Gastrocnemius medialis (tissue), 4 donors: ENCODE results near the gene CACNA1F. TPM values are rescaled to one million over a fixed set of nuclear protein-coding genes. Genes with fewer than 3 reads are reported as not detected.

Experiments used
- ATAC-seq, 2 donors: fragments of 150-250 bp; one replicate each; pipeline ENCODE4 v1.9.1; 2016
- DNase-seq, 2 donors: peaks; one replicate each; pipeline ENCODE4 v3.0.0-alpha.2; 2019
- H3K27ac ChIP-seq, 4 donors: fragments of 200-600 bp; sonication (generic); 1 replicate in 1 of 4; 2 replicates in 3 of 4; pipeline ENCODE4 v1.5.1; 2016 to 2018; ENCODE audit warnings: mild to moderate bottlenecking in 2 of 4, moderate library complexity in 1 of 4
- H3K27me3 ChIP-seq, 3 donors: fragments of 200-600 bp; sonication (generic) in 2 of 3; 1 replicate in 1 of 3; 2 replicates in 2 of 3; pipeline versions ENCODE4 v1.5.1 to v1.6.0; 2016 to 2019; ENCODE audit warnings: mild to moderate bottlenecking in 1 of 3, moderate library complexity in 1 of 3
- H3K36me3 ChIP-seq, 2 donors: fragments of 200-600 bp; sonication (generic) in 1 of 2; one replicate each; pipeline ENCODE4 v1.5.1; 2017 to 2018
- H3K4me1 ChIP-seq, 2 donors: fragments of 200-600 bp; sonication (generic) in 1 of 2; one replicate each; pipeline ENCODE4 v1.5.1; 2016 to 2017; ENCODE audit warnings: mild to moderate bottlenecking in 2 of 2
- H3K4me3 ChIP-seq, 4 donors: fragments of 200-600 bp; sonication (generic) in 3 of 4; 1 replicate in 1 of 4; 2 replicates in 3 of 4; pipeline ENCODE4 v1.5.1; 2016 to 2019; ENCODE audit warnings: mild to moderate bottlenecking in 2 of 4
- H3K9me3 ChIP-seq, 3 donors: fragments of 200-600 bp; sonication (generic) in 2 of 3; 1 replicate in 1 of 3; 2 replicates in 2 of 3; pipeline ENCODE4 v1.5.1; 2016 to 2019
- POLR2A ChIP-seq, 2 donors: fragments of 450-650 bp; IDR thresholded peaks; one replicate each; pipeline ENCODE4 v1.6.1; 2017; ENCODE audit warnings: antibody characterized with exemption in 2 of 2, mild to moderate bottlenecking in 2 of 2, moderate library complexity in 2 of 2
- in situ Hi-C, 4 donors: fragments of 200-750 bp; cut with MboI; loops; one replicate each; pipeline versions ENCODE4 v1.15.0 to v1.8.0; 2017; ENCODE audit warnings: low sequenced_read_pairs in 4 of 4
- intact Hi-C: fragments of 100-400 bp; cut with DNase I; formaldehyde crosslinking; loops from one replicate; pipeline ENCODE4 v1.15.1; 2023; ENCODE audit warnings: low total_unique reads
- total RNA-seq, 4 donors: library from RNA; depleted of rRNA; stranded (reverse); fragments of >200 nt; gene quantifications; one replicate each; pipeline versions ENCODE4 v1.1.0 to v1.2.3, GENCODE V29; 2016
- TF ChIP-seq, protein P1 (sequence below), 5 experiments: fragments of 450-650 bp in 3 of 5; fragments of 200-600 bp in 2 of 5; sonication (generic) in 2 of 5; IDR thresholded peaks in 4 of 5; conservative IDR thresholded peaks in 1 of 5; 1 replicate in 4 of 5; 2 replicates in 1 of 5; pipeline ENCODE4 v1.5.1; 2016 to 2019; ENCODE audit warnings: antibody characterized with exemption in 5 of 5, mild to moderate bottlenecking in 3 of 5, moderate library complexity in 3 of 5

The CACNA1F gene
- total RNA-seq, 4 donors from 2014 or later, result not detected

DNA sequence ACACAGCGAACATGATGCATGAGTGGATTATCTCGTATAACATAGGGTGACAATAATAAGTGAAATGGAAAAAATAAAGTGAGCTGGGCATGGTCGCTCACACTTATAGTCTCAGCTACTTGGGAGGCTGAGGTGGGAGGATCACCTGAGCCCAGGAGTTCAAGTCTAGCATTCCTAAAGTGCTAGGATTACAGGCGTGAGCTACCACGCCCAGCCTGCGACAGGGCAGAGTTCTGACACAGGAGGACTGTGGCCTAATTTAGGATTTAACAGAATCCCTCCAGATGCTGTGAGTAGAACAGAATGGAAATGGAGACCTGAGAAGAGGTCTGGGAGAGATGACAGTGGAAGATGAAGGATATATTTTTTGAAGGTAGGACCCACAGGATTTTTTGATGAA is 43.5 kb downstream of the CACNA1F start:
- DNase-seq (no peak), ATAC-seq (no peak)
- no peaks in the 10 kb centered on the region for H3K36me3 ChIP-seq
- in situ Hi-C loops (no loop called here), intact Hi-C loops (loop anchor here (5.0 kb wide), 1 partner anchor 387 kb away; the partner anchor contains the start of gene HDAC6)
- H3K27ac ChIP-seq, result peak overlapping the region; percentile 79 to 91 (median 88)
- no peaks in the 10 kb centered on the region for H3K9me3 ChIP-seq
- peaks cover 4 to 7% of the 10 kb centered on the region in 2 donors for H3K4me1 ChIP-seq
- H3K27me3 ChIP-seq, result no peaks in the 10 kb centered on the region
- no peak overlapping the region for H3K4me3 ChIP-seq
- TF ChIP-seq POLR2A (IDR thresholded peaks at IDR 0.05), result no peak
- TF ChIP-seq, protein P1, sequence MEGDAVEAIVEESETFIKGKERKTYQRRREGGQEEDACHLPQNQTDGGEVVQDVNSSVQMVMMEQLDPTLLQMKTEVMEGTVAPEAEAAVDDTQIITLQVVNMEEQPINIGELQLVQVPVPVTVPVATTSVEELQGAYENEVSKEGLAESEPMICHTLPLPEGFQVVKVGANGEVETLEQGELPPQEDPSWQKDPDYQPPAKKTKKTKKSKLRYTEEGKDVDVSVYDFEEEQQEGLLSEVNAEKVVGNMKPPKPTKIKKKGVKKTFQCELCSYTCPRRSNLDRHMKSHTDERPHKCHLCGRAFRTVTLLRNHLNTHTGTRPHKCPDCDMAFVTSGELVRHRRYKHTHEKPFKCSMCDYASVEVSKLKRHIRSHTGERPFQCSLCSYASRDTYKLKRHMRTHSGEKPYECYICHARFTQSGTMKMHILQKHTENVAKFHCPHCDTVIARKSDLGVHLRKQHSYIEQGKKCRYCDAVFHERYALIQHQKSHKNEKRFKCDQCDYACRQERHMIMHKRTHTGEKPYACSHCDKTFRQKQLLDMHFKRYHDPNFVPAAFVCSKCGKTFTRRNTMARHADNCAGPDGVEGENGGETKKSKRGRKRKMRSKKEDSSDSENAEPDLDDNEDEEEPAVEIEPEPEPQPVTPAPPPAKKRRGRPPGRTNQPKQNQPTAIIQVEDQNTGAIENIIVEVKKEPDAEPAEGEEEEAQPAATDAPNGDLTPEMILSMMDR (IDR thresholded peaks at IDR 0.05 in 4 of 5, conservative IDR thresholded peaks at IDR 0.05 in 1 of 5), result no peak

GRCh38 chrX:49188468-49189076 is 44.6 kb downstream of the CACNA1F start:
- DNase-seq, result no peak
- Histone ChIP-seq H3K4me3 (no peak overlapping the region), H3K36me3 (no peaks in the 10 kb centered on the region), H3K4me1 (peaks cover 8 to 12% of the 10 kb centered on the region in 2 donors), H3K27ac (peak overlapping the region in 2 of 4 donors; percentile 89 to 91), H3K9me3 (no peaks in the 10 kb centered on the region), H3K27me3 (no peaks in the 10 kb centered on the region)
- no peak for ATAC-seq
- intact Hi-C loops, result loop anchor here (5.0 kb wide), 1 partner anchor 386 kb away; the partner anchor contains the start of gene HDAC6
- in situ Hi-C loops, result no loop called here
- no peak for TF ChIP-seq POLR2A (IDR thresholded peaks at IDR 0.05)
- TF ChIP-seq, protein P1 (IDR thresholded peaks at IDR 0.05 in 4 of 5, conservative IDR thresholded peaks at IDR 0.05 in 1 of 5), result no peak

DNA sequence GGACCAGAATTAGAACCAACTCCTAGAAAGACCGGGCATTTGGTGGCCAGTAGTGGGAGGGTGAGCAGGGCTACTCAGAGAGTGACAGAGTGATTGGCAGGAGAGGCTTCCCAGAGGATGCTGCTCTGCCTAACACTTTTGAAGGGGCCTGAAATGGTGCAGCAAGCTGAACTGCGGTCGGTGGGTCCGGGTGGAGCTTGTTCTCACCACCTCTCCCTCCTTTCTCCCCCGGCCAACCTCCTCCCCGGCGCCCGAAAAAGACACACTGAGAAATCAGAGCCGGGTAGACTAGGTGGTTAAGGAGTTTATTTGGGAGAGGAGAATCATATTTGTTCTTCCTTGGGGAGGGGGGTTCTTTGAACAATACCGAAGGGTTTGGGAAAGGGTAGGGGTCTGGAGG is 45.6 kb downstream of the CACNA1F start:
- DNase-seq (no peak), ATAC-seq (no peak)
- in situ Hi-C loops, result no loop called here
- H3K27me3 ChIP-seq, result no peaks in the 10 kb centered on the region
- no peak overlapping the region for H3K4me3 ChIP-seq
- peak overlapping the region; percentile 83 to 93 (median 92) for H3K27ac ChIP-seq
- TF ChIP-seq, protein P1 (IDR thresholded peaks at IDR 0.05 in 4 of 5, conservative IDR thresholded peaks at IDR 0.05 in 1 of 5), result no peak
- no peak for TF ChIP-seq POLR2A (IDR thresholded peaks at IDR 0.05)
- no peaks in the 10 kb centered on the region for H3K9me3 ChIP-seq
- intact Hi-C loops, result loop anchor here (5.0 kb wide), 1 partner anchor 385 kb away; the partner anchor contains the start of gene HDAC6
- peaks cover 0 to 10% of the 10 kb centered on the region in 2 donors for H3K36me3 ChIP-seq
- H3K4me1 ChIP-seq, result peaks cover 8 to 12% of the 10 kb centered on the region in 2 donors

- Histone ChIP-seq H3K27me3 (no peaks in the 10 kb centered on the region), H3K9me3 (no peaks in the 10 kb centered on the region), H3K36me3 (peaks cover 0 to 10% of the 10 kb centered on the region in 2 donors), H3K4me1 (peaks cover 8 to 12% of the 10 kb centered on the region in 2 donors), H3K4me3 (no peak overlapping the region), H3K27ac (peak overlapping the region; percentile 83 to 93 (median 92))
- intact Hi-C loops, result loop anchor here (5.0 kb wide), 1 partner anchor 385 kb away; the partner anchor contains the start of gene HDAC6
- TF ChIP-seq POLR2A (IDR thresholded peaks at IDR 0.05), result no peak
- TF ChIP-seq, protein P1 (IDR thresholded peaks at IDR 0.05 in 4 of 5, conservative IDR thresholded peaks at IDR 0.05 in 1 of 5), result no peak
- ATAC-seq, result no peak
- DNase-seq, result no peak
- in situ Hi-C loops, result no loop called here
Observed at GRCh38 chrX:49187028-49187394, 46.1 kb downstream of the CACNA1F start.
